DOHH2 (cell line): ENCODE data around the gene KRT73.

Experiments
- H3F3A ChIP-seq: fragments of 200-600 bp; sonication (generic), shearing (Covaris generic); 2 replicates; pipeline ENCODE4 v1.6.0; 2016; ENCODE audit warnings: antibody characterized with exemption, mild to moderate bottlenecking; ENCODE audit not compliant: control insufficient read depth, insufficient read depth
- H3K27ac ChIP-seq: fragments of 200-600 bp; sonication (generic); 2 replicates; pipeline ENCODE4 v1.5.1; 2014; ENCODE audit warnings: low read depth, mild to moderate bottlenecking, low read length, moderate library complexity
- H3K27me3 ChIP-seq: fragments of 200-600 bp; sonication (generic); 2 replicates; pipeline ENCODE4 v1.6.1; 2014; ENCODE audit warnings: mild to moderate bottlenecking, low read length, mixed read lengths; ENCODE audit not compliant: control insufficient read depth
- H3K36me3 ChIP-seq: fragments of 200-600 bp; sonication (generic); 2 replicates; pipeline ENCODE4 v1.6.1; 2014; ENCODE audit warnings: mild to moderate bottlenecking, low read length, moderate library complexity, mixed read lengths; ENCODE audit not compliant: control insufficient read depth
- H3K4me1 ChIP-seq: fragments of 200-600 bp; sonication (generic); 2 replicates; pipeline ENCODE4 v1.6.1; 2014; ENCODE audit warnings: mild to moderate bottlenecking, low read length, mixed read lengths; ENCODE audit not compliant: control insufficient read depth
- H3K4me2 ChIP-seq: fragments of 200-600 bp; sonication (generic); 2 replicates; pipeline ENCODE4 v1.6.0; 2014; ENCODE audit warnings: mild to moderate bottlenecking, low read length, moderate library complexity
- H3K4me3 ChIP-seq: fragments of 200-600 bp; sonication (generic); 2 replicates; pipeline ENCODE4 v1.5.1; 2014; ENCODE audit warnings: mild to moderate bottlenecking, low read length, mixed read lengths
- H3K79me2 ChIP-seq: fragments of 200-600 bp; sonication (generic); 2 replicates; pipeline ENCODE4 v1.6.1; 2014; ENCODE audit warnings: mild to moderate bottlenecking, low read length, mixed read lengths; ENCODE audit not compliant: control insufficient read depth
- H3K9me2 ChIP-seq: fragments of 200-600 bp; sonication (generic); replicated peaks from 2 replicates; pipeline ENCODE4 v1.6.1; 2014; ENCODE audit warnings: mild to moderate bottlenecking, low read length, mixed read lengths; ENCODE audit not compliant: control insufficient read depth
- H3K9me3 ChIP-seq: fragments of 200-600 bp; sonication (generic); 2 replicates; pipeline ENCODE4 v1.6.1; 2014; ENCODE audit warnings: antibody characterized with exemption, low read length, mixed read lengths; ENCODE audit not compliant: control insufficient read depth, insufficient read depth
- H4K20me1 ChIP-seq: fragments of 200-600 bp; sonication (generic); 2 replicates; pipeline ENCODE4 v1.6.0; 2014; ENCODE audit warnings: low read depth, mild to moderate bottlenecking, antibody characterized with exemption, low read length, moderate library complexity; ENCODE audit not compliant: control insufficient read depth, insufficient read depth
- EZH2phosphoT487 ChIP-seq: fragments of 200-600 bp; sonication (generic); IDR thresholded peaks from 2 replicates; pipeline ENCODE4 v1.6.1; 2017; ENCODE audit warnings: borderline replicate concordance, mild to moderate bottlenecking, antibody characterized with exemption, low read length, moderate library complexity, mixed read lengths
- TF ChIP-seq, protein P1 (sequence below): fragments of 200-600 bp; sonication (generic); IDR thresholded peaks from one replicate; pipeline ENCODE4 v1.5.1; 2014; ENCODE audit warnings: antibody characterized with exemption, mild to moderate bottlenecking, low read depth, low read length; ENCODE audit not compliant: poor library complexity, severe bottlenecking

The KRT73 gene

DNA sequence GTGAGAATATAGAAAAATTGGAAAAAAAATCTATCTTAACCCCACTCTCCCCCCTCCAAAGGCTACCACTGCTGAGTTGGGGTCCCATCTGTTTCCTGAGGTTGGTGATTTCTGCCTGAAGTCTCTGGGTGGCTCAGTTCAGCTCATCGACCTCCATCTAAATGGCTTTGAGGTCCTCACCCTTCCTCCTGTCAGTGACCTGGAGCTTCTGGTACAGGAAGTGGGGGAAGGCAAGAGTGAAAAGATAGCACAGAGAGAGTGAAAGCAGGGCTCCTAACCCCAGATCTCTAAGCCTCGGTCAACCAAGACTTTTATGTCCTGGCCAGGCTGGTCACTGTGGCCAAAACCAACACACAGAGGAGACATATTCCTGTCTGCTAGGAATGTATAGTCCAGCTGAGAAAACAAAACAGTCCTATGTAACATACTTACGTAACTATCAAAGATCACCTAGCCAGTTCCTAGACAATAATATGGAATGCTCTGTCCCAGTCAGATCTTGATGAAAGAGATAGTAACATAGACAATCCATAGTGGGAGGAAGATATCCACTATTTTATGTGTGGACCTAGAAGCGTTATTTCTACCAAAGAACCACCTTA, 12.3 kb upstream of the KRT73 start:
- Histone ChIP-seq H4K20me1 (no peaks in the 10 kb centered on the region), H3K4me1 (no peaks in the 10 kb centered on the region), H3K27ac (no peak overlapping the region), H3K36me3 (no peaks in the 10 kb centered on the region), H3K27me3 (peaks cover 9% of the 10 kb centered on the region; the same call in 1 of the 2 replicates), H3K4me3 (no peak overlapping the region), H3K4me2 (no peak overlapping the region), H3K9me2 (no peaks in the 10 kb centered on the region), H3K9me3 (no peaks in the 10 kb centered on the region), H3K79me2 (no peaks in the 10 kb centered on the region), H3F3A (no peaks in the 10 kb centered on the region)
- TF ChIP-seq, protein P1, sequence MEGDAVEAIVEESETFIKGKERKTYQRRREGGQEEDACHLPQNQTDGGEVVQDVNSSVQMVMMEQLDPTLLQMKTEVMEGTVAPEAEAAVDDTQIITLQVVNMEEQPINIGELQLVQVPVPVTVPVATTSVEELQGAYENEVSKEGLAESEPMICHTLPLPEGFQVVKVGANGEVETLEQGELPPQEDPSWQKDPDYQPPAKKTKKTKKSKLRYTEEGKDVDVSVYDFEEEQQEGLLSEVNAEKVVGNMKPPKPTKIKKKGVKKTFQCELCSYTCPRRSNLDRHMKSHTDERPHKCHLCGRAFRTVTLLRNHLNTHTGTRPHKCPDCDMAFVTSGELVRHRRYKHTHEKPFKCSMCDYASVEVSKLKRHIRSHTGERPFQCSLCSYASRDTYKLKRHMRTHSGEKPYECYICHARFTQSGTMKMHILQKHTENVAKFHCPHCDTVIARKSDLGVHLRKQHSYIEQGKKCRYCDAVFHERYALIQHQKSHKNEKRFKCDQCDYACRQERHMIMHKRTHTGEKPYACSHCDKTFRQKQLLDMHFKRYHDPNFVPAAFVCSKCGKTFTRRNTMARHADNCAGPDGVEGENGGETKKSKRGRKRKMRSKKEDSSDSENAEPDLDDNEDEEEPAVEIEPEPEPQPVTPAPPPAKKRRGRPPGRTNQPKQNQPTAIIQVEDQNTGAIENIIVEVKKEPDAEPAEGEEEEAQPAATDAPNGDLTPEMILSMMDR = no peak
- TF ChIP-seq EZH2phosphoT487 = no peak

- Histone ChIP-seq H3K9me2 (no peaks in the 10 kb centered on the region), H3K4me2 (no peak overlapping the region), H3K9me3 (no peaks in the 10 kb centered on the region), H3F3A (no peaks in the 10 kb centered on the region), H3K4me3 (no peak overlapping the region), H3K4me1 (no peaks in the 10 kb centered on the region), H3K36me3 (no peaks in the 10 kb centered on the region), H3K27me3 (peaks cover 11% of the 10 kb centered on the region; the same call in 1 of the 2 replicates), H4K20me1 (no peaks in the 10 kb centered on the region), H3K79me2 (no peaks in the 10 kb centered on the region), H3K27ac (no peak overlapping the region)
- TF ChIP-seq, protein P1 = no peak
- TF ChIP-seq EZH2phosphoT487 = no peak
Measured at GRCh38 chr12:52630008-52630500, 11.7 kb upstream of the KRT73 start.

GRCh38 chr12:52629281-52630007, 11.1 kb upstream of the KRT73 start:
- H3K4me2 ChIP-seq = no peak overlapping the region
- H3K27ac ChIP-seq = no peak overlapping the region
- no peaks in the 10 kb centered on the region for H3K36me3 ChIP-seq
- peaks cover 12% of the 10 kb centered on the region; the same call in 1 of the 2 replicates for H3K27me3 ChIP-seq
- no peaks in the 10 kb centered on the region for H3K79me2 ChIP-seq
- no peaks in the 10 kb centered on the region for H4K20me1 ChIP-seq
- H3F3A ChIP-seq = no peaks in the 10 kb centered on the region
- TF ChIP-seq, protein P1 = no peak
- no peak for TF ChIP-seq EZH2phosphoT487
- H3K4me3 ChIP-seq = no peak overlapping the region
- no peaks in the 10 kb centered on the region for H3K9me2 ChIP-seq
- no peaks in the 10 kb centered on the region for H3K9me3 ChIP-seq
- H3K4me1 ChIP-seq = no peaks in the 10 kb centered on the region
